CD4-positive, CD25-positive, alpha-beta regulatory T cell (primary cell): ENCODE measurements around the gene RSAD1. TPM values are rescaled to one million over a fixed set of nuclear protein-coding genes. Genes with fewer than 3 reads are reported as not detected.

Experiments
- ATAC-seq, 2 donors: fragments of 150-1000 bp; cut with Tn5 transposase; one replicate each; pipeline ENCODE4 v1.10.0; 2021; ENCODE audit warnings: low read depth in 2 of 2, moderate number of reproducible peaks in 2 of 2, moderate library complexity in 1 of 2
- DNase-seq, 3 donors: peaks; one replicate each; pipeline versions ENCODE4 v3.0.0 to v3.0.0-alpha.2; 2012 to 2022; ENCODE audit warnings: mixed read lengths in 1 of 3
- H3K27ac ChIP-seq: one replicate; pipeline ENCODE4 v1.7.0; 2013; ENCODE audit warnings: mild to moderate bottlenecking, low read length; ENCODE audit not compliant: insufficient read depth, poor library complexity, severe bottlenecking
- H3K27me3 ChIP-seq: one replicate; pipeline ENCODE4 v1.7.0; 2013; ENCODE audit warnings: low read length; ENCODE audit not compliant: control insufficient read depth, insufficient read depth
- H3K36me3 ChIP-seq: one replicate; pipeline ENCODE4 v1.7.0; 2013; ENCODE audit warnings: mild to moderate bottlenecking, low read length, moderate library complexity; ENCODE audit not compliant: control insufficient read depth, insufficient read depth
- H3K4me1 ChIP-seq: 2 replicates; pipeline ENCODE4 v1.7.0; 2013; ENCODE audit warnings: mild to moderate bottlenecking, low read length; ENCODE audit not compliant: insufficient read depth, control insufficient read depth, poor library complexity, severe bottlenecking
- H3K4me3 ChIP-seq: one replicate; pipeline ENCODE4 v1.7.0; 2013; ENCODE audit warnings: low read depth, mild to moderate bottlenecking, low read length, moderate library complexity
- H3K9me3 ChIP-seq, 2 experiments: 1 replicate in 1 of 2; 2 replicates in 1 of 2; pipeline ENCODE4 v1.7.0; 2013; ENCODE audit warnings: low read length in 2 of 2, mild to moderate bottlenecking in 1 of 2, moderate library complexity in 1 of 2; ENCODE audit not compliant: control insufficient read depth in 2 of 2
- H3K27ac Mint-ChIP-seq, 3 donors: one replicate each; pipeline ENCODE4 v1.8.0; 2020 to 2022; ENCODE audit warnings: mild to moderate bottlenecking in 3 of 3, mixed read lengths in 3 of 3, moderate library complexity in 2 of 3
- H3K27me3 Mint-ChIP-seq: one replicate; pipeline ENCODE4 v1.8.0; 2022; ENCODE audit warnings: mild to moderate bottlenecking, mixed read lengths
- H3K36me3 Mint-ChIP-seq: one replicate; pipeline ENCODE4 v1.8.0; 2020; ENCODE audit warnings: mixed read lengths
- H3K4me1 Mint-ChIP-seq, 4 donors: one replicate each; pipeline ENCODE4 v1.8.0; 2020 to 2022; ENCODE audit warnings: mixed read lengths in 4 of 4, mild to moderate bottlenecking in 1 of 4
- H3K4me3 Mint-ChIP-seq, 4 donors: one replicate each; pipeline ENCODE4 v1.8.0; 2020 to 2022; ENCODE audit warnings: mild to moderate bottlenecking in 4 of 4, mixed read lengths in 4 of 4, moderate library complexity in 3 of 4
- H3K9me3 Mint-ChIP-seq, 7 donors: one replicate each; pipeline ENCODE4 v1.8.0; 2020 to 2022; ENCODE audit warnings: mixed read lengths in 7 of 7, mild to moderate bottlenecking in 3 of 7, moderate library complexity in 2 of 7
- polyA plus RNA-seq, 4 donors: library from polyadenylated mRNA; unstranded; fragments of 300-500 nt; fragmentation: Illumina TruSeq; gene quantifications; one replicate each; pipeline ENCODE4 v1.2.3, GENCODE V29; 2021
- total RNA-seq: library from RNA; stranded (reverse); gene quantifications from one replicate; pipeline ENCODE4 v1.2.3, GENCODE V29; 2022

Gene RSAD1
- total and polyA plus RNA-seq, 5 donors from 2014 or later = 43.3 to 53.4 (median 45.3) TPM

GRCh38 chr17:50514388-50514787 lies 35.7 kb downstream of the RSAD1 start:
- Histone ChIP-seq H3K4me3 (no peak overlapping the region), H3K27ac (no peak overlapping the region), H3K9me3 (no peaks in the 10 kb centered on the region), H3K27me3 (no peaks in the 10 kb centered on the region), H3K36me3 (no peaks in the 10 kb centered on the region), H3K4me1 (peaks cover 22% of the 10 kb centered on the region)
- no peaks in the 10 kb centered on the region for H3K27me3 Mint-ChIP-seq
- H3K4me1 Mint-ChIP-seq = peaks cover 15 to 39% (median 27%) of the 10 kb centered on the region in 4 donors
- H3K27ac Mint-ChIP-seq = peak overlapping the region in 1 of 3 donors; percentile 43
- no peaks in the 10 kb centered on the region for H3K9me3 Mint-ChIP-seq
- DNase-seq (no peak), ATAC-seq (no peak)
- no peaks in the 10 kb centered on the region for H3K36me3 Mint-ChIP-seq
- peak overlapping the region in 1 of 4 donors; percentile 43 for H3K4me3 Mint-ChIP-seq

DNA sequence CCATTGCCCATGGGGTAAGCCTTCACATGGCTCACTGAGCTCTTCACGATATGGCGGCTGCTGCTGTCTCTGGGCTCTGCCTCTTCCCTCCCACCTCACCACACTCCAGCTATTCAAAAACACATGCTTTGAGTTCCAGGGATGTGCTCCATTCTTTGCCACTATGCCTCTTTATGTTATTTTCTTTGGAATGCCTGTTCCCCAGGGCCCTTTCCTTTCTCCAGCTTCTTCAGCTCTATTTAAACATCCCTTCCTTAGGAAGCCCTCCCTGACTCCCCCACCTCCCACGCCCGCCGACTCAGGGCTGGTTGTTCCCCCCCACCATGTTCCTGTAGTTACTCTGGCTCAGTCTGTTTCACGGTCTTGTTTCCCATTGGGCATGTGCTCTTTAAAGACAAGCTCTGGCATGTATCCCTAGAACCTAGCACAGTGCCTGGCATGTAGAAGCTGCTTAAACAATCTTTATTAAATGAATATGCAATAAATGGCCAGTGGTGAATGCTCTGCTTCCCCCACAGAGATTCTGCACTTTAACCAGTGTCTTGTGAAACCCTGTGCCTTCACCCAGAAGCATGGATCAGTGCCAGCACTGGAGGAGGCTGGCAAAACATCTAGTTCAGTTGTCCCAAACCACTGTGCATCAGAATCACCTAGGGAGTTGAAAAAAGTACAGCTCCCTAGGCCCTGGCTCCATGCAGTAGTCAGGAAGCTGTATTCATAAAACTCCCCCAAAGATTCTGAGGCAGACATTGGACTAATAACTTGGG lies 36.5 kb downstream of the RSAD1 start:
- Mint-ChIP-seq H3K9me3 (no peaks in the 10 kb centered on the region), H3K36me3 (no peaks in the 10 kb centered on the region), H3K27ac (peak overlapping the region in 1 of 3 donors; percentile 32), H3K27me3 (no peaks in the 10 kb centered on the region), H3K4me3 (peak overlapping the region in 1 of 4 donors; percentile 23), H3K4me1 (peaks cover 11 to 32% (median 20%) of the 10 kb centered on the region in 4 donors)
- Histone ChIP-seq H3K36me3 (no peaks in the 10 kb centered on the region), H3K4me3 (no peak overlapping the region), H3K9me3 (no peaks in the 10 kb centered on the region), H3K4me1 (peaks cover 15% of the 10 kb centered on the region), H3K27ac (no peak overlapping the region), H3K27me3 (no peaks in the 10 kb centered on the region)
- no peak for DNase-seq
- no peak for ATAC-seq

GRCh38 chr17:50517011-50517410 lies 38.4 kb downstream of the RSAD1 start:
- no peaks in the 10 kb centered on the region for H3K36me3 ChIP-seq
- H3K9me3 ChIP-seq = no peaks in the 10 kb centered on the region
- Mint-ChIP-seq H3K4me1 (peaks cover 0 to 17% (median 9%) of the 10 kb centered on the region in 4 donors), H3K27me3 (no peaks in the 10 kb centered on the region), H3K36me3 (no peaks in the 10 kb centered on the region), H3K9me3 (no peaks in the 10 kb centered on the region), H3K27ac (peak overlapping the region in 1 of 3 donors; percentile 15), H3K4me3 (no peak overlapping the region)
- H3K4me1 ChIP-seq = no peaks in the 10 kb centered on the region
- DNase-seq (no peak), ATAC-seq (no peak)
- H3K4me3 ChIP-seq = no peak overlapping the region
- no peaks in the 10 kb centered on the region for H3K27me3 ChIP-seq
- no peak overlapping the region for H3K27ac ChIP-seq

DNA sequence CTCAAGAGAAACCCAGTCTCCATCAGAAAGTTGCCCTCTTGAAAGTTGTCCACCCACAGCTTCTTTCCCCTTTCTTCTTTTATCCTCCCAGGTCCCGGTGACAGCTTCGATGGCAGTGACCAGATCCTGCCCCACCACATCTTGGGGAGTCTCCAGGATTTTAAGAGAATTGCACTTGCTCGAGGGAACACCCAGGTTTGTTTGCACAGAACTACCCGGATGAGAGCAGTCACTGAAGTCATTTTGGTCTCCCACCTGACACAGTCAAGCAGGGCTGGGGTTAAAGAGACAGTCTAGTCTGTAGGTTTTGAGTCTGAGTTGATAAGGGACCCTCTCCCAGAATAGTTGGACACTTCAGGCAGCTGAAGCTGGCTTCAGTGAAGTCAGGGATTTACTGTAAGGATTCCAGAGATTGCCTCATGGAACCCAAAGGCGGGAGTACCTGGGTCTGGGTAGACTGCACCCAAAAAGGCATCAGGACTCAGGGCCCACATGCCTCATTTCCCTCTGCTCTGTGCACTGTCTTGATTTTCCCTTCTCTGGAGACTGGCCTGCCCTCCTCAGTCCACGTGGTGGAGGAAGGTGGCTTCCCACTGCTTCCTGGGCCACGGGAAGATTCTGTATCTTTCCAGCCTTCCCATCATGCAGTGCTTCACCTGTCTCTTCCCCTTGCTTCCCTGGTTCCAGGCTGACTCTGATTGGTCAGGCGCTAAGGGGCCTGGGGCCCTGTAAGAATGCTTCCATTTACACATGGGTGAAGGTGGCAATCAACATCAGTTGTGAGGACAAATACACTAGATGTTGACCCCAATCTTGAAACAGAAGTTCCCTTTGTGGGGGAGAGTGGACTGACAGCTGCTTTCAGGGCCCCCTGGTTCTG lies 39.1 kb downstream of the RSAD1 start:
- H3K36me3 Mint-ChIP-seq = no peaks in the 10 kb centered on the region
- no peaks in the 10 kb centered on the region for H3K9me3 Mint-ChIP-seq
- no peak for DNase-seq
- peak overlapping the region in 1 of 3 donors; percentile 15 for H3K27ac Mint-ChIP-seq
- peak overlapping the region in 1 of 4 donors; percentile 4 for H3K4me3 Mint-ChIP-seq
- H3K27ac ChIP-seq = no peak overlapping the region
- H3K9me3 ChIP-seq = no peaks in the 10 kb centered on the region
- no peak for ATAC-seq
- H3K36me3 ChIP-seq = no peaks in the 10 kb centered on the region
- no peaks in the 10 kb centered on the region for H3K27me3 Mint-ChIP-seq
- H3K4me1 Mint-ChIP-seq = peaks cover 0 to 10% (median 6%) of the 10 kb centered on the region in 4 donors
- H3K27me3 ChIP-seq = no peaks in the 10 kb centered on the region
- H3K4me1 ChIP-seq = no peaks in the 10 kb centered on the region
- H3K4me3 ChIP-seq = no peak overlapping the region

DNA sequence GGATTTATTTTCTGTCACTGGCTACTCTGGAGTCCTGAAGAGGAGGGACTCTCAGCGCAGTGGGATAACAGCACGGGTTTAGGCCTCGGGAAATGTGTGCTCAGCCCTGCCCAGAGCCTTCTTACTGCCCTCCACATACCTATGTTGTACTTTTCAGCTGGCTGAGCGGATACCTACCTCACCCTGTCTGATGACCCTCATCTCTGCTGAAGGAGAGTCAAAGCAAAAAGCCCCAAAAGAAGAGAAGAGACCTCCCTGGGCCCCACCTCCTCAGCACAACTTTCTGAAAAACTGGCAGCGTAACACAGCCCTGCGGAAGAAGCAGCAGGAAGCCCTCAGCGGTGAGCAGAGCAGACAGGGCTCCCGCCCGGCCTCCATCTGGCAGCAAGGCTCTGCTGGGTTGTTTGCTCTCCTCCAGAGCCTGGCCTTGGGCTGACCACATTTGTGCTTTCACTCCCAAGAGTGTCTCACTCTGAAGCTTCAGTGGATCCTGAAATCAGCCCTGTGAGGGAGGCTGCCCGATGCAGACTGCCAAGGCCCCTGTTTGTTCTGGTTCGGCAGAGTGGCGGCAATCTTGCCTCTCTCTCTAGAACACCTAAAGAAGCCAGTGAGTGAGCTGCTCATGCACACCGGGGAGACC lies 39.8 kb downstream of the RSAD1 start:
- peak overlapping the region in 1 of 4 donors; percentile 68 for H3K4me3 Mint-ChIP-seq
- H3K36me3 Mint-ChIP-seq = no peaks in the 10 kb centered on the region
- no peak overlapping the region for H3K4me3 ChIP-seq
- H3K36me3 ChIP-seq = no peaks in the 10 kb centered on the region
- no peaks in the 10 kb centered on the region for H3K27me3 ChIP-seq
- peaks cover 0 to 9% (median 6%) of the 10 kb centered on the region in 4 donors for H3K4me1 Mint-ChIP-seq
- H3K9me3 ChIP-seq = no peaks in the 10 kb centered on the region
- ATAC-seq (no peak), DNase-seq (no peak)
- H3K27ac ChIP-seq = no peak overlapping the region
- H3K27ac Mint-ChIP-seq = no peak overlapping the region
- H3K27me3 Mint-ChIP-seq = no peaks in the 10 kb centered on the region
- H3K4me1 ChIP-seq = no peaks in the 10 kb centered on the region
- no peaks in the 10 kb centered on the region for H3K9me3 Mint-ChIP-seq

- no peaks in the 10 kb centered on the region for H3K27me3 Mint-ChIP-seq
These were observed 40.6 kb downstream of the RSAD1 start for GRCh38 chr17:50519141-50519834.

GRCh38 chr17:50520483-50520882 lies 41.8 kb downstream of the RSAD1 start:
- no peaks in the 10 kb centered on the region for H3K4me1 ChIP-seq
- ATAC-seq = no peak
- no peaks in the 10 kb centered on the region for H3K9me3 ChIP-seq
- no peaks in the 10 kb centered on the region for H3K36me3 ChIP-seq
- Mint-ChIP-seq H3K27ac (peak overlapping the region in 1 of 3 donors; percentile 71), H3K4me1 (peaks cover 0 to 9% (median 4%) of the 10 kb centered on the region in 4 donors), H3K36me3 (no peaks in the 10 kb centered on the region), H3K27me3 (no peaks in the 10 kb centered on the region), H3K4me3 (no peak overlapping the region), H3K9me3 (no peaks in the 10 kb centered on the region)
- no peaks in the 10 kb centered on the region for H3K27me3 ChIP-seq
- no peak overlapping the region for H3K27ac ChIP-seq
- DNase-seq = no peak
- no peak overlapping the region for H3K4me3 ChIP-seq

More at GRCh38 chr17:50519141-50519834, 40.6 kb downstream of the RSAD1 start:
- H3K4me1 ChIP-seq = no peaks in the 10 kb centered on the region
- H3K36me3 Mint-ChIP-seq = no peaks in the 10 kb centered on the region
- no peaks in the 10 kb centered on the region for H3K27me3 ChIP-seq
- H3K36me3 ChIP-seq = no peaks in the 10 kb centered on the region
- H3K4me1 Mint-ChIP-seq = peaks cover 0 to 9% (median 6%) of the 10 kb centered on the region in 4 donors
- H3K9me3 ChIP-seq = no peaks in the 10 kb centered on the region
- H3K27ac Mint-ChIP-seq = no peak overlapping the region
- H3K27ac ChIP-seq = no peak overlapping the region
- H3K4me3 Mint-ChIP-seq = no peak overlapping the region
- H3K4me3 ChIP-seq = no peak overlapping the region
- DNase-seq (no peak), ATAC-seq (no peak)
- no peaks in the 10 kb centered on the region for H3K9me3 Mint-ChIP-seq
